IMR-90 (cell line): ENCODE measurements around the gene TBRG4. TPM values are rescaled to one million over a fixed set of nuclear protein-coding genes. Genes with fewer than 3 reads are reported as not detected.

Source experiments
- ATAC-seq: fragments of 200-7000 bp; cut with Tn5 transposase; 2 replicates; pipeline ENCODE4 v1.9.1; 2020; ENCODE audit warnings: low read depth, mild to moderate bottlenecking, moderate library complexity
- BruUV-seq: library from RNA; stranded (reverse); fragments of 400-500 nt; replicated peaks from 2 replicates; lab custom pipeline; 2021; lab: Mats Ljungman, UMichigan
- CTCF ChIA-PET: fragments of 300-600 bp; formaldehyde crosslinking; extraction: SDS; loops from one replicate; lab custom pipeline; 2021; ENCODE audit warnings: antibody characterized with exemption; lab: Yijun Ruan, JAX
- POLR2A ChIA-PET: fragments of 300-600 bp; sonication (Branson Sonifier 250); formaldehyde crosslinking; loops from one replicate; lab custom pipeline; 2022; ENCODE audit warnings: antibody characterized with exemption; ENCODE audit not compliant: unreplicated experiment; lab: Charles Lee
- DNase-seq: peaks from one replicate; pipeline ENCODE4 v3.0.0; 2013
- H2AFZ ChIP-seq: replicated peaks from 2 replicates; pipeline ENCODE3; 2013; ENCODE audit warnings: low read length, mild to moderate bottlenecking; ENCODE audit not compliant: poor library complexity
- H2AK5ac ChIP-seq: 2 replicates; pipeline ENCODE4 v1.6.1; 2013; ENCODE audit warnings: low read depth, low read length, inconsistent platforms
- H2AK9ac ChIP-seq: replicated peaks from 2 replicates; pipeline ENCODE3; 2013; ENCODE audit warnings: mild to moderate bottlenecking, low read depth, low read length, moderate library complexity; ENCODE audit not compliant: poor library complexity
- H2BK120ac ChIP-seq: 2 replicates; pipeline ENCODE4 v1.6.1; 2013; ENCODE audit warnings: low read depth, low read length, inconsistent platforms
- H2BK15ac ChIP-seq: 3 replicates; pipeline ENCODE4 v1.6.1; 2013; ENCODE audit warnings: low read depth, low read length, inconsistent platforms
- H2BK20ac ChIP-seq: 2 replicates; pipeline ENCODE4 v1.6.1; 2013; ENCODE audit warnings: low read depth, mild to moderate bottlenecking, inconsistent platforms, low read length, moderate library complexity
- H2BK5ac ChIP-seq: 2 replicates; pipeline ENCODE4 v1.6.1; 2013; ENCODE audit warnings: mild to moderate bottlenecking, low read depth, low read length, inconsistent platforms; ENCODE audit not compliant: poor library complexity, severe bottlenecking
- H3K14ac ChIP-seq: replicated peaks from 2 replicates; pipeline ENCODE4 v1.6.1; 2013; ENCODE audit warnings: low read depth, low read length, inconsistent platforms
- H3K18ac ChIP-seq: 2 replicates; pipeline ENCODE4 v1.6.1; 2013; ENCODE audit warnings: low read depth, low read length, control low read depth
- H3K23ac ChIP-seq: 2 replicates; pipeline ENCODE4 v1.6.1; 2013; ENCODE audit warnings: low read depth, low read length, inconsistent platforms
- H3K27ac ChIP-seq: 2 replicates; pipeline ENCODE4 v1.5.1; 2013; ENCODE audit warnings: mild to moderate bottlenecking, control low read depth, low read length; ENCODE audit not compliant: insufficient read depth
- H3K27me3 ChIP-seq: 2 replicates; pipeline ENCODE4 v1.6.1; 2013; ENCODE audit warnings: low read length; ENCODE audit not compliant: control insufficient read depth, insufficient read depth
- H3K36me3 ChIP-seq: 2 replicates; pipeline ENCODE4 v1.6.1; 2013; ENCODE audit warnings: low read length, mixed read lengths; ENCODE audit not compliant: control insufficient read depth, insufficient read depth
- H3K4ac ChIP-seq: 2 replicates; pipeline ENCODE4 v1.6.1; 2013; ENCODE audit warnings: low read depth, low read length, inconsistent platforms
- H3K4me1 ChIP-seq: 2 replicates; pipeline ENCODE4 v1.6.1; 2013; ENCODE audit warnings: low read length, mixed read lengths; ENCODE audit not compliant: control insufficient read depth, insufficient read depth
- H3K4me2 ChIP-seq: 2 replicates; pipeline ENCODE4 v1.6.1; 2013; ENCODE audit warnings: low read depth, mild to moderate bottlenecking, control low read depth, low read length, moderate library complexity
- H3K4me3 ChIP-seq: 2 replicates; pipeline ENCODE4 v1.5.1; 2013; ENCODE audit warnings: low read depth, mild to moderate bottlenecking, control low read depth, low read length, moderate library complexity; ENCODE audit not compliant: insufficient read depth
- H3K56ac ChIP-seq: 2 replicates; pipeline ENCODE4 v1.6.1; 2013; ENCODE audit warnings: low read length, inconsistent platforms; ENCODE audit not compliant: insufficient read depth; ENCODE audit errors: extremely low read depth
- H3K79me1 ChIP-seq, 2 experiments: 2 replicates each; pipeline ENCODE4 v1.6.1; 2013; ENCODE audit warnings: low read length in 2 of 2, inconsistent platforms in 1 of 2, low read depth in 1 of 2
- H3K9ac ChIP-seq: 2 replicates; pipeline ENCODE4 v1.6.1; 2013; ENCODE audit warnings: low read depth, low read length, control low read depth
- H3K9me1 ChIP-seq: 2 replicates; pipeline ENCODE4 v1.6.1; 2013; ENCODE audit warnings: low read length, inconsistent platforms; ENCODE audit not compliant: insufficient read depth
- H3K9me3 ChIP-seq: 2 replicates; pipeline ENCODE4 v1.6.1; 2013; ENCODE audit warnings: low read length; ENCODE audit not compliant: control insufficient read depth, insufficient read depth
- H4K20me1 ChIP-seq: 2 replicates; pipeline ENCODE4 v1.6.1; 2013; ENCODE audit warnings: low read length, inconsistent platforms; ENCODE audit not compliant: insufficient read depth
- H4K5ac ChIP-seq: 2 replicates; pipeline ENCODE4 v1.6.1; 2013; ENCODE audit warnings: mild to moderate bottlenecking, low read depth, low read length, control low read depth
- H4K8ac ChIP-seq, 2 experiments: 2 replicates each; pipeline ENCODE4 v1.6.1; 2013; ENCODE audit warnings: low read depth in 2 of 2, low read length in 2 of 2, control low read depth in 1 of 2, inconsistent platforms in 1 of 2
- H4K91ac ChIP-seq: 2 replicates; pipeline ENCODE4 v1.6.1; 2013; ENCODE audit warnings: low read depth, low read length, inconsistent platforms; ENCODE audit not compliant: insufficient read depth
- BHLHE40 ChIP-seq: fragments of 150-350 bp; IDR thresholded peaks from 2 replicates; pipeline ENCODE4 v1.6.1; 2016; ENCODE audit warnings: mild to moderate bottlenecking, low read depth, low read length
- CEBPB ChIP-seq: IDR thresholded peaks from 2 replicates; pipeline ENCODE4 v1.6.1; 2012; ENCODE audit warnings: low read depth, low read length, improper control_type of control experiment
- ELK1 ChIP-seq: fragments of 150-350 bp; IDR thresholded peaks from 2 replicates; pipeline ENCODE4 v1.6.1; 2016; ENCODE audit warnings: low read depth, mild to moderate bottlenecking, low read length, moderate library complexity, borderline replicate concordance
- FOS ChIP-seq: fragments of 150-350 bp; IDR thresholded peaks from 2 replicates; pipeline ENCODE4 v1.6.1; 2016; ENCODE audit warnings: low read depth, low read length
- NFE2L2 ChIP-seq: fragments of 150-350 bp; IDR thresholded peaks from 2 replicates; pipeline ENCODE4 v1.6.1; 2016; ENCODE audit warnings: low read depth, mild to moderate bottlenecking, low read length
- POLR2A ChIP-seq: IDR thresholded peaks from 2 replicates; pipeline ENCODE4 v1.6.1; 2012; ENCODE audit warnings: mild to moderate bottlenecking, low read depth, low read length
- RAD21 ChIP-seq: IDR thresholded peaks from 2 replicates; pipeline ENCODE4 v1.6.1; 2012; ENCODE audit warnings: low read length, improper control_type of control experiment
- RCOR1 ChIP-seq: IDR thresholded peaks from 2 replicates; pipeline ENCODE4 v1.6.1; 2012; ENCODE audit warnings: mild to moderate bottlenecking, low read length, improper control_type of control experiment; ENCODE audit not compliant: insufficient replicate concordance
- RFX5 ChIP-seq: IDR thresholded peaks from 2 replicates; pipeline ENCODE4 v1.8.0; 2012; ENCODE audit warnings: low read depth, mild to moderate bottlenecking, low read length, moderate library complexity
- SMC3 ChIP-seq: fragments of 150-350 bp; IDR thresholded peaks from 2 replicates; pipeline ENCODE4 v1.6.1; 2016; ENCODE audit warnings: low read depth, mild to moderate bottlenecking, antibody characterized with exemption, low read length, moderate library complexity
- WGBS, 2 experiments: methylation state at CpG; one replicate each; pipeline versions ENCODE4 v1.1.5 to v1.1.7; 2013; ENCODE audit warnings: missing lambda C conversion rate in 2 of 2; ENCODE audit not compliant: insufficient read length in 1 of 2; ENCODE audit errors: extremely low coverage in 2 of 2; 5-methylcytosine and 5-hydroxymethylcytosine counted together
- dilution Hi-C: fragments of 300-500 bp; cut with HindIII; formaldehyde crosslinking; loops from one replicate; pipeline ENCODE4 v1.14.3; 2018; ENCODE audit warnings: low sequenced_read_pairs; ENCODE audit not compliant: unreplicated experiment
- in situ Hi-C: fragments of 300-500 bp; cut with MboI; formaldehyde crosslinking; loops from 3 replicates; pipeline ENCODE4 v1.14.3; 2019; ENCODE audit warnings: low sequenced_read_pairs, inconsistent platforms, mixed read lengths
- intact Hi-C: fragments of 100-400 bp; cut with micrococcal nuclease; formaldehyde crosslinking; loops from 2 replicates; pipeline ENCODE4 v1.10.0; 2022
- polyA plus RNA-seq, 3 experiments: library from polyadenylated mRNA; depleted of rRNA; stranded (reverse); fragments of >200 nt; gene quantifications; 2 replicates each; pipeline ENCODE4 v1.2.3, GENCODE V29; 2012; ENCODE audit warnings: low replicate concordance in 1 of 3
- total RNA-seq: library from RNA; depleted of rRNA; stranded (reverse); fragments of >200 nt; gene quantifications from 2 replicates; pipeline ENCODE4 v1.2.3, GENCODE V29; 2012

TBRG4 gene
- total and polyA plus RNA-seq, 2 of the 4 experiments (the other 2 are of a cell fraction): 71.6 to 77.6 TPM

GRCh38 chr7:45157653-45158401 is 46.3 kb upstream of the TBRG4 start, which contains the start of gene RAMP3:
Gene RAMP3, plus strand, starts transcription at chr7:45157791. Its CDS starts 38 bp downstream, at chr7:45157829.
- DNase-seq (no peak), ATAC-seq (no peak)
- Histone ChIP-seq H4K5ac (no peak within 1 kb of the TSS), H2AFZ (no peak within 1 kb of the TSS), H3K4me1 (no peaks in the 10 kb centered on the region), H3K4me2 (no peak within 1 kb of the TSS), H4K91ac (no peak within 1 kb of the TSS), H3K14ac (no peak within 1 kb of the TSS), H3K4ac (no peak within 1 kb of the TSS), H3K9me3 (no peaks in the 10 kb centered on the region), H3K27ac (no peak within 1 kb of the TSS), H3K56ac (no peak within 1 kb of the TSS), H4K20me1 (no peaks in the 10 kb centered on the region), H3K4me3 (no peak within 1 kb of the TSS), H2BK15ac (no peak within 1 kb of the TSS), H3K79me1 (no peaks in the 10 kb centered on the region), H3K9me1 (no peaks in the 10 kb centered on the region), H4K8ac (no peak within 1 kb of the TSS), H3K23ac (no peak within 1 kb of the TSS), H2BK5ac (peak within 1 kb of the TSS; percentile 41), H3K27me3 (peaks cover 52% of the 10 kb centered on the region), H2BK20ac (no peak within 1 kb of the TSS), H2AK5ac (no peak within 1 kb of the TSS), H2BK120ac (no peak within 1 kb of the TSS), H3K36me3 (no peaks in the 10 kb centered on the region), H2AK9ac (no peak within 1 kb of the TSS), H3K9ac (no peak within 1 kb of the TSS), H3K18ac (no peak within 1 kb of the TSS)
- in situ Hi-C loops: loop anchor here (10.0 kb wide), 1 partner anchor 697 kb away; no protein-coding TSS in a partner anchor
- TF ChIP-seq FOS (no peak), BHLHE40 (no peak), POLR2A (no peak), SMC3 (no peak), RAD21 (no peak), CEBPB (no peak), ELK1 (no peak), NFE2L2 (no peak), RCOR1 (no peak), RFX5 (no peak)
- dilution Hi-C loops: no loop called here
- POLR2A ChIA-PET: no interaction called here
- CTCF ChIA-PET: no interaction called here
- WGBS, 2 experiments: 6% methylated on average over 11 of the region's 56 CpGs; no CpG with 5 or more reads in 1 of the 2 experiments
- intact Hi-C loops: no loop called here
- BruUV-seq: no TSS peak
